ENCODE data around the gene USP32.

Gene USP32

GRCh38 chr17:60396412-60396811 is 4.5 kb upstream of the USP32 start:
- TF ChIP-seq, protein P1, sequence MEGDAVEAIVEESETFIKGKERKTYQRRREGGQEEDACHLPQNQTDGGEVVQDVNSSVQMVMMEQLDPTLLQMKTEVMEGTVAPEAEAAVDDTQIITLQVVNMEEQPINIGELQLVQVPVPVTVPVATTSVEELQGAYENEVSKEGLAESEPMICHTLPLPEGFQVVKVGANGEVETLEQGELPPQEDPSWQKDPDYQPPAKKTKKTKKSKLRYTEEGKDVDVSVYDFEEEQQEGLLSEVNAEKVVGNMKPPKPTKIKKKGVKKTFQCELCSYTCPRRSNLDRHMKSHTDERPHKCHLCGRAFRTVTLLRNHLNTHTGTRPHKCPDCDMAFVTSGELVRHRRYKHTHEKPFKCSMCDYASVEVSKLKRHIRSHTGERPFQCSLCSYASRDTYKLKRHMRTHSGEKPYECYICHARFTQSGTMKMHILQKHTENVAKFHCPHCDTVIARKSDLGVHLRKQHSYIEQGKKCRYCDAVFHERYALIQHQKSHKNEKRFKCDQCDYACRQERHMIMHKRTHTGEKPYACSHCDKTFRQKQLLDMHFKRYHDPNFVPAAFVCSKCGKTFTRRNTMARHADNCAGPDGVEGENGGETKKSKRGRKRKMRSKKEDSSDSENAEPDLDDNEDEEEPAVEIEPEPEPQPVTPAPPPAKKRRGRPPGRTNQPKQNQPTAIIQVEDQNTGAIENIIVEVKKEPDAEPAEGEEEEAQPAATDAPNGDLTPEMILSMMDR (IDR thresholded peaks at IDR 0.05; ENCODE audit: extremely low read depth, missing control alignments), result no peak

DNA sequence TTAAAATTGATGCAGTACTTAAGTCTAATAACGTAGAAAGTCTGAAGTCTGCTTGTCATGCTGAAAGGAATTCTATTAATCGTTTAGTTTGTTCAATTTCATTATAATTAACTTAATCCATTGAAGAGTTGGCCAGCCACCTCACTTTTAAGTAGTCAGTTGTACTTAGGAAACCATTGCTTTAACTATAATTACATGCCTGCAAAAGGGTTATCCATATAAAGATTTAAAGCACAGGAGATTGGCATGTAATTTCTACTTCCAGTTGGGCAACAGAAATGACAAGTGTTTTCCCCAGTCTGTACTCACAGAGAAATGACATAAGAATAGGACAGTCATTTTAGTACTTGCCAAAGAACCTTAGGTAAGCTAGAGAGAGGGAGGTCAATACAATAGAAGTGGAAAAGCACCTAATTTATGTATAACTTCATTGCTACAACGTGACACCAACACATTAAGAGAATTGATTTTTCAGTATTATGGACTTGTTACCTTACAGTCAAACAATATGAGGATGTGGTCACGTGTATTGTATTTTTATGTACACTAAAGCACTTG is 3.7 kb upstream of the USP32 start:
- DNase-seq (ENCODE audit: low spot score), result peak; percentile 26
- TF ChIP-seq, protein P1 (IDR thresholded peaks at IDR 0.05; ENCODE audit: extremely low read depth, missing control alignments), result no peak

More at GRCh38 chr17:60396412-60396811, 4.5 kb upstream of the USP32 start:
- no peak for DNase-seq (ENCODE audit: low spot score)

- no peak for DNase-seq (ENCODE audit: low spot score)
- TF ChIP-seq, protein P1 (IDR thresholded peaks at IDR 0.05; ENCODE audit: extremely low read depth, missing control alignments), result no peak
Measured at GRCh38 chr17:60393840-60394723, 2.1 kb upstream of the USP32 start.

DNA sequence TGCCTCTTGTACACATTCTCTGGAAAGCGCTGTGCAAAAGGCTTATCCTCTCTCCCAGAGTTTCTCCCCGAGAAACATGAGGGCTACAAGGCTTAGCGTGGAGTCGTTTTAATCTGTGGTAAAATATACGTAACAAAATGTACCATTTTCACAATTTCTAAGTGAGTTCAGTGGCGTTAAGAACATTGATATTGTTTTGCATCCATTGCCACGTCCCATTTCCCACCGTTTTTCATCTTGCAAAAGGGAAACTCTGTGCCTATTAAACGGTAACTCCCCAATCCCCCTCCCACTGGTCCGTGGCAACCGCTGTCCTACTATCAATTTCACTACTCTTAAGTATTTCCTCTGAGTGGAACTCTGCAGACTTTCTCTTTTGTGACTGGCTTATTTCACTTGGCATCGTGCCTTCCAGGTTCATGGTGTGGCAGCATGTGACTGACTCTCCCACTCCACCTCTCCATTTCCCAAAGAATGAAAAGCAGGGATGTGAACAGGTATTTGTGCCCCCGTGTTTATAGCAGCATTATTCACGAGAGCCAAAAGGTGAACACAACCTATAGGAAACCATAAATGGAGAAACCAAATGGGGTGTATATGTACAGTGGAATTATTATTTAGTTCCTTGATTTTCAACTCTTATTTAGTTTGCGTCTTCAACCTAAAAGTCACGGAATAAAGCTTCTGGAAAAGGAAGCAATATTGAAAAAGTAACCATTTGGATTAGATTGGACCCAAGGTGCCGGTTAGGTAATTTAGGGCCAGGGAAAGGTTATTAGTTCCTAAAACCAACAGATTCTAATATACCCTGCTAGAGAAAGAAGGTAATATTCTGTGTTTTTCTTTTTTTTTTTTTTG is 1.1 kb upstream of the USP32 start:
- TF ChIP-seq, protein P1 (IDR thresholded peaks at IDR 0.05; ENCODE audit: extremely low read depth, missing control alignments), result no peak
- peak; percentile 44 for DNase-seq (ENCODE audit: low spot score)

DNA sequence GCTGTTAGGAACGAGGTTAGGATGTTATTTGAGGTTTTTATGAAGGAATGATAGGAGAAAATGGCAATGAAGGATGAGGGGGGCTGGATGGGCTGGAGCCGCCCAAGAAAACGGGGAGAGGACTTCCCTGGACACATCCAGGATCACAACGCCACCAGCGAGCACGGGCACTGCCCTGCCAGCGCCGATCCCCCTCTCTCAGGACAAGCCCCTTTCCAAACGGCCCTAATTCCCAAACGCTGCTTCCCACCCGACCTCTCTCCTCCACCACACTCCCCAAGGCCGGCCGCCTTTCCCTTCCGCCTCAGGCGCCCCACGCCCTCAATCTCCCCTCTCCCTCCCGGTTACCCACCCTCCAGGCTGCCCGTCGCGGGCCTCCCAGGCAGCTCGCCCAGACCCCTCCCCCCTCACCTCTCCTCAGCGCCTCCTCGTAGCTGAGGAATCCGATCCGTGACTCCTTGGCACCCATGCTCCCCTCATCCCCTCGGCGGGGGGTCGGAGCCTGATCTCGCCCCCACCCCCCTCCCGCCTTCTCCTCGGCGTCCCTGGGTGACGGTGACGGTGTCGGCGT is 377 bp downstream of the USP32 start:
- TF ChIP-seq, protein P1 (IDR thresholded peaks at IDR 0.05; ENCODE audit: extremely low read depth, missing control alignments), result no peak
- DNase-seq (ENCODE audit: low spot score), result no peak

GRCh38 chr17:60390925-60391470 is 935 bp downstream of the USP32 start:
- TF ChIP-seq, protein P1 (IDR thresholded peaks at IDR 0.05; ENCODE audit: extremely low read depth, missing control alignments), result no peak
- peak; percentile 37 for DNase-seq (ENCODE audit: low spot score)
